ENCODE data around the gene ARF4. TPM values are rescaled to one million over a fixed set of nuclear protein-coding genes. Genes with fewer than 3 reads are reported as not detected.
A peak's percentile ranks its signal among the peaks of the same experiment; 100 is the strongest.
"Not testable (repeated sequence)": the region's sequence is repeated elsewhere in the genome, so short reads cannot be mapped to it uniquely, and the experiment has no call there.

The ARF4 gene
- total RNA-seq, 3 donors from 2014 or later (not counting 1 experiment from before 2014, with no cell fraction given), result 88.0 to 132 (median 89.6) TPM

DNA sequence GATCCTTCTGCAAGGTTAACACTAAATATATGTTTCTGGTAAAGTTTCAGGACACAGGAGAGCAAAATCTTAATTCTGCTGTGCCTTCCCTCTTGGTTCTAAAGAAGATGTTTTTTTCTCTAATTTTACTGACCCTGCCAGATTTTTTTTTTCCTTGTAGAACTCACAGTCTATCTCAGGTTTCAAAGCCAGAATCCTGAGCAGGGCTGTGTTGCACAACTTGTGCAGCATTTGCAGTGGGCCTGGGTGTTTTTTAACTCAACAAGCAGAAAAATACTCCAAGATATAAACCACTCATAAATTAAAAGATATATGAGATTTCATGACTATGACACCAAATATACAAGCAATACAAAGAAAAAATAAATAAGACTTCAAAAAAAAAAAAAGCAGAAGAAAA lies 40.2 kb upstream of the ARF4 start:
- TF ChIP-seq, protein P1, sequence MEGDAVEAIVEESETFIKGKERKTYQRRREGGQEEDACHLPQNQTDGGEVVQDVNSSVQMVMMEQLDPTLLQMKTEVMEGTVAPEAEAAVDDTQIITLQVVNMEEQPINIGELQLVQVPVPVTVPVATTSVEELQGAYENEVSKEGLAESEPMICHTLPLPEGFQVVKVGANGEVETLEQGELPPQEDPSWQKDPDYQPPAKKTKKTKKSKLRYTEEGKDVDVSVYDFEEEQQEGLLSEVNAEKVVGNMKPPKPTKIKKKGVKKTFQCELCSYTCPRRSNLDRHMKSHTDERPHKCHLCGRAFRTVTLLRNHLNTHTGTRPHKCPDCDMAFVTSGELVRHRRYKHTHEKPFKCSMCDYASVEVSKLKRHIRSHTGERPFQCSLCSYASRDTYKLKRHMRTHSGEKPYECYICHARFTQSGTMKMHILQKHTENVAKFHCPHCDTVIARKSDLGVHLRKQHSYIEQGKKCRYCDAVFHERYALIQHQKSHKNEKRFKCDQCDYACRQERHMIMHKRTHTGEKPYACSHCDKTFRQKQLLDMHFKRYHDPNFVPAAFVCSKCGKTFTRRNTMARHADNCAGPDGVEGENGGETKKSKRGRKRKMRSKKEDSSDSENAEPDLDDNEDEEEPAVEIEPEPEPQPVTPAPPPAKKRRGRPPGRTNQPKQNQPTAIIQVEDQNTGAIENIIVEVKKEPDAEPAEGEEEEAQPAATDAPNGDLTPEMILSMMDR (IDR thresholded peaks at IDR 0.05), result no peak
- Mint-ChIP-seq H3K27ac (peak overlapping the region in 1 of 2 donors; percentile 48), H3K27me3 (ENCODE audit: low read depth in 2 of 2) (no peaks in the 10 kb centered on the region), H3K4me3 (no peak overlapping the region), H3K4me1 (no peaks in the 10 kb centered on the region), H3K36me3 (peaks cover 22% of the 10 kb centered on the region), H3K9me3 (no peaks in the 10 kb centered on the region)
- Histone ChIP-seq H3K36me3 (ENCODE audit: control insufficient read depth, insufficient read depth, low read length) (peaks cover 63% of the 10 kb centered on the region), H3K27ac (ENCODE audit: low read length) (no peak overlapping the region), H3K9me3 (ENCODE audit: control insufficient read depth, insufficient read depth, low read length) (no peaks in the 10 kb centered on the region), H3K4me1 (ENCODE audit: control insufficient read depth, insufficient read depth, low read length) (no peaks in the 10 kb centered on the region), H3K4me3 (ENCODE audit: low read length) (no peak overlapping the region), H3K27me3 (ENCODE audit: control insufficient read depth, insufficient read depth, low read length) (no peaks in the 10 kb centered on the region)
- intact Hi-C loops (cut with micrococcal nuclease), result no loop called here
- no peak for DNase-seq
- ATAC-seq, result no peak

DNA sequence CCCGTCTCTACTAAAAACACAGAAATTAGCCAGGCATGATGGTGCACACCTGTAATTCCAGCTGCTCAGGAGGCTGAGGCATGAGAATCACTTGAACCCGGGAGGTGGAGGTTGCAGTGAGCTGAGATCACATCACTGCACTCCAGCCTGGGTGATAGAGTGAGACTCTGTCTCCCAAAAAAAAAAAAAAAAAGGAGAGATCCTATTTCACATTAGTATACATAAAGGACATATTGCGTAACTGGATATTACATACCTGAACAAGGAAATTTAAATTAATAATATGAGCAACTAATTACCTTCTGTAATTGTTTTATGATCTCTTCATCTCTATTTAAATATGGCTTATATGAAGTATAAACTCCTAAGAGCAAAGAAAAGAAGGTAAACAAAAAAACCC lies 37.1 kb upstream of the ARF4 start:
- H3K4me3 Mint-ChIP-seq; H3K27me3 ChIP-seq (ENCODE audit: control insufficient read depth, insufficient read depth, low read length); DNase-seq; H3K27ac Mint-ChIP-seq; H3K4me1 Mint-ChIP-seq; H3K4me1 ChIP-seq (ENCODE audit: control insufficient read depth, insufficient read depth, low read length); H3K27me3 Mint-ChIP-seq (ENCODE audit: low read depth in 2 of 2); H3K4me3 ChIP-seq (ENCODE audit: low read length); H3K27ac ChIP-seq (ENCODE audit: low read length); intact Hi-C loops (cut with micrococcal nuclease); H3K9me3 Mint-ChIP-seq; H3K9me3 ChIP-seq (ENCODE audit: control insufficient read depth, insufficient read depth, low read length); ATAC-seq: not testable (repeated sequence)
- peaks cover 12% of the 10 kb centered on the region for H3K36me3 Mint-ChIP-seq
- WGBS (ENCODE audit: insufficient coverage), result 97% methylated on average over 2 of the region's 3 CpGs
- H3K36me3 ChIP-seq (ENCODE audit: control insufficient read depth, insufficient read depth, low read length), result peaks cover 64% of the 10 kb centered on the region

DNA sequence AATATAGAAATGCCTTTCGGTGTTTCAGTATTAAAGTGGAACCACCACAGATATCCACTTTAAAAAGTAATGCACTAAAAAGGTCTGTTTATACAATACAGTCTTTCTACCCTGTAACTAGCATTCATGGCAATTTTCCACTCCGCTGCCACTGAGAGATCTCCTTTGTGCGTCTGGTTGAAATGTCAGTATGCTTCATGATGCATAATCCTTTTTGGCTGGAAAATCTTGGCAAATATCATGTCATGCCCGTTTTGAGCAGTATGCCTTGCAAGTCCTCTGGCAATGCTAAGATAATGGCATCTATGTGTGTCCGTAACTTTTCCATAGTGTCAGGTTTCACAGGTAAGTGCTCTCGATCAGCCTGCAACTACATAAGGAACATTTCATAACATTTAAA lies 30.8 kb upstream of the ARF4 start:
- H3K36me3 Mint-ChIP-seq, result peaks cover 5% of the 10 kb centered on the region
- intact Hi-C loops (cut with micrococcal nuclease), result no loop called here
- DNase-seq, result no peak
- Histone ChIP-seq H3K27ac (ENCODE audit: low read length) (no peak overlapping the region), H3K4me1 (ENCODE audit: control insufficient read depth, insufficient read depth, low read length) (no peaks in the 10 kb centered on the region), H3K36me3 (ENCODE audit: control insufficient read depth, insufficient read depth, low read length) (peaks cover 71% of the 10 kb centered on the region), H3K4me3 (ENCODE audit: low read length) (no peak overlapping the region), H3K27me3 (ENCODE audit: control insufficient read depth, insufficient read depth, low read length) (no peaks in the 10 kb centered on the region), H3K9me3 (ENCODE audit: control insufficient read depth, insufficient read depth, low read length) (no peaks in the 10 kb centered on the region)
- no peaks in the 10 kb centered on the region for H3K9me3 Mint-ChIP-seq
- WGBS (ENCODE audit: insufficient coverage), result 99% methylated on average over 6 of the region's 6 CpGs
- H3K27me3 Mint-ChIP-seq (ENCODE audit: low read depth in 2 of 2), result no peaks in the 10 kb centered on the region
- TF ChIP-seq, protein P1 (IDR thresholded peaks at IDR 0.05), result no peak
- no peaks in the 10 kb centered on the region for H3K4me1 Mint-ChIP-seq
- ATAC-seq, result no peak
- no peak overlapping the region for H3K4me3 Mint-ChIP-seq
- H3K27ac Mint-ChIP-seq, result peak overlapping the region in 1 of 2 donors; percentile 15

DNA sequence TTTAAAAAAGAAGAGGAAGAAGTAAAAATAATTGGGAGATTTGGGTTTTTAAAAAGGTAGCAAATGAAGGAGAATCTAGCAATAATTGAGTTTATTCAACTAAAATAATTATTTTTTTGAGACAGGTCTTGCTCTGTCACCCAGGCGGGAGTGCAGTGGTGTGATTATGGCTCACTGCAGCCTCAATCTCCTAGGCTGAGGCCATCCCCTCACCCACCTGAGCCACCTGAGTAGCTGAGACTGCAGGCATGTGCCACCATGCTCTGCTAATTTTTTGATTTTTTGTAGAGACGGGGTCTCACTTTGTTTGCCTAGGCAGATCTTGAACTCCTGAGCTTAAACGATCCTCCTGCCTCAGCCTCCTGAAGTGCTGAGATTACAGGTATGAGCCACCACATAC lies 27.7 kb upstream of the ARF4 start:
- no peaks in the 10 kb centered on the region for H3K27me3 ChIP-seq (ENCODE audit: control insufficient read depth, insufficient read depth, low read length)
- TF ChIP-seq, protein P1 (IDR thresholded peaks at IDR 0.05), result no peak
- Mint-ChIP-seq H3K36me3 (no peaks in the 10 kb centered on the region), H3K27me3 (ENCODE audit: low read depth in 2 of 2) (no peaks in the 10 kb centered on the region), H3K27ac (peak overlapping the region in 1 of 2 donors; percentile 36), H3K4me3 (no peak overlapping the region), H3K9me3 (no peaks in the 10 kb centered on the region), H3K4me1 (no peaks in the 10 kb centered on the region)
- H3K4me3 ChIP-seq (ENCODE audit: low read length), result no peak overlapping the region
- ATAC-seq (no peak), DNase-seq (no peak)
- no peaks in the 10 kb centered on the region for H3K4me1 ChIP-seq (ENCODE audit: control insufficient read depth, insufficient read depth, low read length)
- 93% methylated on average over 3 of the region's 3 CpGs for WGBS (ENCODE audit: insufficient coverage)
- no peak overlapping the region for H3K27ac ChIP-seq (ENCODE audit: low read length)
- H3K36me3 ChIP-seq (ENCODE audit: control insufficient read depth, insufficient read depth, low read length), result peaks cover 51% of the 10 kb centered on the region
- intact Hi-C loops (cut with micrococcal nuclease), result no loop called here
- no peaks in the 10 kb centered on the region for H3K9me3 ChIP-seq (ENCODE audit: control insufficient read depth, insufficient read depth, low read length)
